Right atrium auricular region (tissue), 2 donors: ENCODE data around the gene ARHGEF7. TPM values are rescaled to one million over a fixed set of nuclear protein-coding genes. Genes with fewer than 3 reads are reported as not detected.

Experiments
- DNase-seq: peaks from one replicate; pipeline ENCODE4 v3.0.0-alpha.2; 2019; ENCODE audit warnings: low spot score
- H3K27ac ChIP-seq, 2 donors: fragments of 200-600 bp; sonication (generic); 1 replicate in 1 of 2; 2 replicates in 1 of 2; pipeline ENCODE4 v1.5.1; 2016 to 2019
- H3K27me3 ChIP-seq, 2 donors: fragments of 200-600 bp; sonication (generic); one replicate each; pipeline versions ENCODE4 v1.5.1 to v1.6.0; 2017 to 2019
- H3K36me3 ChIP-seq: fragments of 200-600 bp; sonication (generic); one replicate; pipeline ENCODE4 v1.5.1; 2016
- H3K4me1 ChIP-seq, 2 donors: fragments of 200-600 bp; sonication (generic); one replicate each; pipeline versions ENCODE4 v1.5.1 to v1.6.0; 2017 to 2019
- H3K4me3 ChIP-seq, 2 donors: fragments of 200-600 bp; sonication (generic); 1 replicate in 1 of 2; 2 replicates in 1 of 2; pipeline ENCODE4 v1.5.1; 2017 to 2019; ENCODE audit warnings: mild to moderate bottlenecking in 1 of 2, moderate library complexity in 1 of 2
- H3K9me3 ChIP-seq, 2 donors: fragments of 200-600 bp; sonication (generic); one replicate each; pipeline ENCODE4 v1.5.1; 2019
- CTCF ChIP-seq, 2 donors: fragments of 200-600 bp; sonication (generic); IDR thresholded peaks; one replicate each; pipeline ENCODE4 v1.5.1; 2019; ENCODE audit warnings: antibody characterized with exemption in 2 of 2
- total RNA-seq, 2 donors: library from RNA; depleted of rRNA; stranded (reverse); fragments of >200 nt; gene quantifications; one replicate each; pipeline ENCODE4 v1.1.0, GENCODE V29; 2016

ARHGEF7 gene
- total RNA-seq, 2 donors from 2014 or later = 27.8 to 36.9 TPM

- H3K36me3 ChIP-seq = peaks cover 40% of the 10 kb centered on the region
- no peak for TF ChIP-seq CTCF (IDR thresholded peaks at IDR 0.05)
- no peaks in the 10 kb centered on the region for H3K27me3 ChIP-seq
- H3K4me1 ChIP-seq = no peaks in the 10 kb centered on the region
- no peak for DNase-seq
- no peak overlapping the region for H3K4me3 ChIP-seq
- no peaks in the 10 kb centered on the region for H3K9me3 ChIP-seq
- H3K27ac ChIP-seq = no peak overlapping the region
Observed at GRCh38 chr13:111298214-111298975, 183.3 kb downstream of the ARHGEF7 start.

- Histone ChIP-seq H3K27ac (no peak overlapping the region), H3K27me3 (no peaks in the 10 kb centered on the region), H3K36me3 (peaks cover 58% of the 10 kb centered on the region), H3K4me3 (no peak overlapping the region), H3K9me3 (no peaks in the 10 kb centered on the region), H3K4me1 (no peaks in the 10 kb centered on the region)
- TF ChIP-seq CTCF (IDR thresholded peaks at IDR 0.05) = no peak
- DNase-seq = no peak
Observed at GRCh38 chr13:111302045-111302726, 187.1 kb downstream of the ARHGEF7 start.

GRCh38 chr13:111303559-111303958 is 188.4 kb downstream of the ARHGEF7 start:
- Histone ChIP-seq H3K9me3 (no peaks in the 10 kb centered on the region), H3K4me1 (no peaks in the 10 kb centered on the region), H3K36me3 (peaks cover 68% of the 10 kb centered on the region), H3K27ac (no peak overlapping the region), H3K27me3 (no peaks in the 10 kb centered on the region), H3K4me3 (no peak overlapping the region)
- DNase-seq = no peak
- no peak for TF ChIP-seq CTCF (IDR thresholded peaks at IDR 0.05)

- H3K4me1 ChIP-seq = no peaks in the 10 kb centered on the region
- no peak for DNase-seq
- no peaks in the 10 kb centered on the region for H3K9me3 ChIP-seq
- peaks cover 68% of the 10 kb centered on the region for H3K36me3 ChIP-seq
- no peaks in the 10 kb centered on the region for H3K27me3 ChIP-seq
- no peak for TF ChIP-seq CTCF (IDR thresholded peaks at IDR 0.05)
- no peak overlapping the region for H3K4me3 ChIP-seq
- no peak overlapping the region for H3K27ac ChIP-seq
Observed at GRCh38 chr13:111304041-111304544, 189.0 kb downstream of the ARHGEF7 start.

- Histone ChIP-seq H3K4me1 (no peaks in the 10 kb centered on the region), H3K9me3 (no peaks in the 10 kb centered on the region), H3K4me3 (no peak overlapping the region), H3K27me3 (no peaks in the 10 kb centered on the region), H3K27ac (no peak overlapping the region), H3K36me3 (peaks cover 68% of the 10 kb centered on the region)
- TF ChIP-seq CTCF (IDR thresholded peaks at IDR 0.05) = no peak
- DNase-seq = no peak
Observed at GRCh38 chr13:111304603-111305289, 189.6 kb downstream of the ARHGEF7 start.
